Liver (tissue), 9 donors: Measurements from ENCODE around the gene PPP2R2B. TPM values are rescaled to one million over a fixed set of nuclear protein-coding genes. Genes with fewer than 3 reads are reported as not detected.

Experiments
- DNase-seq: peaks from one replicate; pipeline ENCODE4 v3.0.0-alpha.2; 2017; ENCODE audit warnings: low spot score
- H3K27ac ChIP-seq, 2 donors: one replicate each; pipeline ENCODE4 v1.7.0; 2013; ENCODE audit warnings: inconsistent platforms in 2 of 2, low read length in 2 of 2, control low read depth in 1 of 2, low read depth in 1 of 2, mild to moderate bottlenecking in 1 of 2
- H3K27me3 ChIP-seq, 4 donors: one replicate each; pipeline versions ENCODE4 v1.6.1 to v1.7.0; 2013; ENCODE audit warnings: low read length in 3 of 4, inconsistent platforms in 1 of 4, mild to moderate bottlenecking in 1 of 4, moderate library complexity in 1 of 4; ENCODE audit not compliant: control insufficient read depth in 4 of 4, insufficient read depth in 4 of 4
- H3K36me3 ChIP-seq, 4 donors: one replicate each; pipeline versions ENCODE4 v1.6.1 to v1.7.0; 2013; ENCODE audit warnings: low read length in 3 of 4, mild to moderate bottlenecking in 3 of 4, low read depth in 1 of 4, moderate library complexity in 1 of 4; ENCODE audit not compliant: control insufficient read depth in 4 of 4, insufficient read depth in 3 of 4
- H3K4me1 ChIP-seq, 4 donors: one replicate each; pipeline versions ENCODE4 v1.6.1 to v1.7.0; 2013; ENCODE audit warnings: low read length in 3 of 4, mild to moderate bottlenecking in 3 of 4, moderate library complexity in 1 of 4; ENCODE audit not compliant: control insufficient read depth in 4 of 4, insufficient read depth in 4 of 4
- H3K4me3 ChIP-seq, 3 donors: one replicate each; pipeline versions ENCODE4 v1.6.1 to v1.7.0; 2013; ENCODE audit warnings: low read length in 3 of 3, control low read depth in 1 of 3, low read depth in 1 of 3, mild to moderate bottlenecking in 1 of 3
- H3K9ac ChIP-seq, 2 donors: one replicate each; pipeline ENCODE4 v1.7.0; 2013; ENCODE audit warnings: low read length in 2 of 2, mild to moderate bottlenecking in 2 of 2, moderate library complexity in 2 of 2, control low read depth in 1 of 2, low read depth in 1 of 2
- H3K9me3 ChIP-seq, 4 donors: one replicate each; pipeline versions ENCODE4 v1.6.1 to v1.7.0; 2013; ENCODE audit warnings: low read length in 3 of 4; ENCODE audit not compliant: control insufficient read depth in 4 of 4
- ATF3 ChIP-seq: IDR thresholded peaks from 2 replicates; pipeline ENCODE4 v1.6.1; 2016; ENCODE audit warnings: antibody characterized with exemption
- CTCF ChIP-seq: fragments of 150-350 bp; IDR thresholded peaks from 2 replicates; pipeline ENCODE4 v1.5.1; 2017; ENCODE audit warnings: improper control_type of control experiment, low read depth, low read length; ENCODE audit not compliant: missing input control
- FOXA1 ChIP-seq: IDR thresholded peaks from 2 replicates; pipeline ENCODE4 v1.6.1; 2016; ENCODE audit warnings: antibody characterized with exemption
- HNF4A ChIP-seq, 2 donors: conservative IDR thresholded peaks; 2 replicates each; pipeline ENCODE4 v1.6.1; 2016; ENCODE audit warnings: antibody characterized with exemption in 2 of 2, mild to moderate bottlenecking in 2 of 2
- HNF4G ChIP-seq: IDR thresholded peaks from 2 replicates; pipeline ENCODE4 v1.6.1; 2016; ENCODE audit warnings: antibody characterized with exemption
- RAD21 ChIP-seq, 2 donors: IDR thresholded peaks; 2 replicates each; pipeline ENCODE4 v1.6.1; 2016; ENCODE audit warnings: antibody characterized with exemption in 2 of 2, mild to moderate bottlenecking in 2 of 2
- REST ChIP-seq: IDR thresholded peaks from 2 replicates; pipeline ENCODE4 v1.6.1; 2016; ENCODE audit warnings: antibody characterized with exemption, mild to moderate bottlenecking
- SP1 ChIP-seq: IDR thresholded peaks from 2 replicates; pipeline ENCODE4 v1.6.1; 2018; ENCODE audit warnings: antibody characterized with exemption, mild to moderate bottlenecking
- TAF1 ChIP-seq: conservative IDR thresholded peaks from 2 replicates; pipeline ENCODE4 v1.6.1; 2016; ENCODE audit warnings: antibody characterized with exemption, mild to moderate bottlenecking
- YY1 ChIP-seq: IDR thresholded peaks from 2 replicates; pipeline ENCODE4 v1.6.1; 2016; ENCODE audit warnings: antibody characterized with exemption, mild to moderate bottlenecking
- ZBTB33 ChIP-seq: IDR thresholded peaks from 2 replicates; pipeline ENCODE4 v1.6.1; 2016; ENCODE audit warnings: antibody characterized with exemption
- WGBS: extraction: QIAGEN DNeasy Blood & Tissue Kit; methylation state at CpG from one replicate; pipeline ENCODE4 v1.1.7; 2013; 5-methylcytosine and 5-hydroxymethylcytosine counted together
- polyA plus RNA-seq, 2 donors: library from polyadenylated mRNA; stranded (reverse) in 1 of 2; unstranded in 1 of 2; fragments of 200-250 nt in 1 of 2; fragments of >200 nt in 1 of 2; fragmentation: Nextera tagmentation in 1 of 2; extraction: Ambion mirVana in 1 of 2; gene quantifications; one replicate each; pipeline versions ENCODE4 v1.2.1 to v1.2.3, GENCODE V29; 2013 to 2015
- total RNA-seq, 2 donors: library from RNA; depleted of rRNA; stranded (reverse); fragments of >200 nt; gene quantifications; one replicate each; pipeline ENCODE4 v1.2.3, GENCODE V29; 2014
- donor health status: healthy.
- donor health status: healthy.
- donor health status: healthy.
- donor health status: healthy.
- donor health status: healthy.

Gene PPP2R2B
- total and polyA plus RNA-seq, 4 donors: 0.15 to 6.3 (median 0.40) TPM

- H3K27ac ChIP-seq: no peak overlapping the region
- H3K27me3 ChIP-seq: no peaks in the 10 kb centered on the region
- 36% methylated on average over 2 of the region's 2 CpGs for WGBS
Measured at GRCh38 chr5:146883511-146883910, 5.0 kb upstream of the PPP2R2B start.

GRCh38 chr5:146880966-146881365 is 2.4 kb upstream of the PPP2R2B start:
- no peak overlapping the region for H3K27ac ChIP-seq
- peaks cover 4 to 19% (median 17%) of the 10 kb centered on the region in 4 donors for H3K4me1 ChIP-seq
- H3K9ac ChIP-seq: no peak overlapping the region
- H3K9me3 ChIP-seq: no peaks in the 10 kb centered on the region
- 73% methylated on average over 7 of the region's 7 CpGs for WGBS
- H3K36me3 ChIP-seq: no peaks in the 10 kb centered on the region
- no peak for TF ChIP-seq ZBTB33
- no peak for TF ChIP-seq SP1
- TF ChIP-seq CTCF: no peak
- TF ChIP-seq TAF1: no peak
- TF ChIP-seq HNF4G: no peak
- no peaks in the 10 kb centered on the region for H3K27me3 ChIP-seq
- DNase-seq: no peak
- H3K4me3 ChIP-seq: no peak overlapping the region

More at GRCh38 chr5:146883511-146883910, 5.0 kb upstream of the PPP2R2B start:
- Histone ChIP-seq H3K4me3 (no peak overlapping the region), H3K9me3 (no peaks in the 10 kb centered on the region), H3K9ac (no peak overlapping the region), H3K4me1 (peaks cover 2 to 4% (median 3%) of the 10 kb centered on the region in 4 donors), H3K36me3 (no peaks in the 10 kb centered on the region)
- no peak for TF ChIP-seq YY1
- no peak for TF ChIP-seq HNF4A (conservative IDR thresholded peaks at IDR 0.05)
- TF ChIP-seq FOXA1: no peak
- TF ChIP-seq ATF3: no peak
- no peak for TF ChIP-seq REST
- TF ChIP-seq RAD21 (IDR thresholded peaks at IDR 0.05): no peak
- TF ChIP-seq HNF4G: no peak
- no peak for DNase-seq
